ENCODE measurements around the gene HRNR.
"Not testable (repeated sequence)": the region's sequence is repeated elsewhere in the genome, so short reads cannot be mapped to it uniquely, and the experiment has no call there.

HRNR gene

GRCh38 chr1:152224093-152224492 lies at the start of gene HRNR:
Gene HRNR, minus strand, starts transcription at chr1:152224193. Its CDS starts 940 bp downstream, at chr1:152223253.
- DNase-seq (ENCODE audit: low read depth), result no peak

GRCh38 chr1:152256394-152256793 lies 32.4 kb upstream of the HRNR start:
- not testable (repeated sequence) for DNase-seq (ENCODE audit: low read depth)

- peak; percentile 11 for DNase-seq (ENCODE audit: low read depth)
Observed at GRCh38 chr1:152252157-152252556, 28.2 kb upstream of the HRNR start.

DNA sequence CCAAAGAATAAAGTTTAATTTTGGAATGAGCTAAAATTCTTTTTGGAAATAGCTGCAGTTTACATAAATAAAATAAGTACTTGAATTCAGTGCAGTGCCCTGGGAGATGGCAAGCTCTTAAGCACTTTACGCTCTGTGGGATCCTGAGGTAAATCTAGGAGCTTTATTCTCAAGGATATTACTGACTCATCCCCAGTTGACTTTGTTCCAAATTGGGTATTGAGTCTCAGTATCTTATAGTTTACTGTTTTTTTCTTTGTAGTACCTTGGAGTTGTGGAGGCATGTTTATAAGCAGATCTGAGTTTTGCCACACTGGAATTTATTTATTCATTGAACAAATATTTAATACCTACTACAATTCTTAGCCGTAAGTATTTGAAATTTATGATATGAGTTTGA lies 27.4 kb upstream of the HRNR start:
- peak; percentile 31 for DNase-seq (ENCODE audit: low read depth)

DNA sequence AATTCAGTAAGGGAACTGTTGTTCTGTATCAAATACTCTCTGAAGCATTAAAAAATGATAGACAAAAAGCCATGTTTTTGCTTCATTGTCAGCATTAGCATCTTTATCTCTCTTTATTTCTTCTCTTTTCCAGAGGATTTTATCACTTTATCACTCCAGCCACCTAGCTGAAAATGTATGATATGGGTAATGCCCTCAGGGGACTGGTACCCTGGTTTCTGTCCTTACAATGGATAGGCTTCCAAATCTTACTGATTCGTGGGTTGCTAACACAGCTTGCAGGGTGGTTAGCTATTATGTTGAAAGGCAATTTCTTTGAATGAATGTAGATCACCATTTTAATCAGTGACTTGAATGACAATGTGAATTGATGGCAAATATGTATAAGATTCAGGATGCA lies 23.3 kb upstream of the HRNR start:
- no peak for DNase-seq (ENCODE audit: low read depth)

GRCh38 chr1:152244576-152245273 lies 20.7 kb upstream of the HRNR start:
- DNase-seq (ENCODE audit: low read depth), result peak; percentile 8

DNA sequence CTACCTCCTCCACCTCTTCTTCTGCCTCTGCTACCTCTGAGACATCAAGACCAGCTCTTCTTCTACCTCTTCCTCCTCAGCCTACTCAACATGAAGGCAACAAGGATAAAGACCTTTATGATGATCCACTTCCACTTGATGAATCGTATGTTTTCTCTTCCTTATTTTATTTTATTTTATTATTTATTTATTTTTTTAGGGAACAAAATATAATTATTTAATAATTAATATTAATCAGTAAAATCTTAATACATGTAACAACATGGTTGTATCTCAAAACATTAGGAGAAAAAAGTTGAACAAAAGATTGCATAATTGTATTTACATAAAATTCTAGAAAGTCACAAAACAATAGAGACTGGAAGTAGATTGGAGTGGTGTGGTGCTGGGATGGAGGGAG lies 13.1 kb upstream of the HRNR start:
- DNase-seq (ENCODE audit: low read depth), result no peak

DNA sequence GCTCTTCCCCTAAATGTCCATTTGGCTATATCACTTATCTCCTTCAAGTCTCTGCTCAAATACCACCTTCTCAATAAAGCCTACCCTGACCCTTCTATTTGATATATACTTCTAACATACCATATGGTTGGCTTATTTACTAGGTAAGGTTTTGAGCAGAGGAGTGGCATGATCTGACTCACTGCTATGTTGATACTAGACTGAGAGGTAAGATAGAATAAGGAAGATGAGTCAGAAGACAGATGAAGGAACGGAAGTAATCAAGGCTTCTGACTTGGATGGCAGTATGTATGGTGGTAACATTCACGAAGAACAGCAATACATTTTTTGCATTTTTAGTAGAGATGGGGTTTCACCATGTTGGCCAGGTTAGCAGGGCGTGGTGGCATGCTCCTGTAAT lies 4.8 kb upstream of the HRNR start:
- peak; percentile 28 for DNase-seq (ENCODE audit: low read depth)

GRCh38 chr1:152227310-152227928 lies 3.4 kb upstream of the HRNR start:
- peak; percentile 42 for DNase-seq (ENCODE audit: low read depth)

GRCh38 chr1:152225678-152226077 lies 1.7 kb upstream of the HRNR start:
- DNase-seq (ENCODE audit: low read depth), result no peak

DNA sequence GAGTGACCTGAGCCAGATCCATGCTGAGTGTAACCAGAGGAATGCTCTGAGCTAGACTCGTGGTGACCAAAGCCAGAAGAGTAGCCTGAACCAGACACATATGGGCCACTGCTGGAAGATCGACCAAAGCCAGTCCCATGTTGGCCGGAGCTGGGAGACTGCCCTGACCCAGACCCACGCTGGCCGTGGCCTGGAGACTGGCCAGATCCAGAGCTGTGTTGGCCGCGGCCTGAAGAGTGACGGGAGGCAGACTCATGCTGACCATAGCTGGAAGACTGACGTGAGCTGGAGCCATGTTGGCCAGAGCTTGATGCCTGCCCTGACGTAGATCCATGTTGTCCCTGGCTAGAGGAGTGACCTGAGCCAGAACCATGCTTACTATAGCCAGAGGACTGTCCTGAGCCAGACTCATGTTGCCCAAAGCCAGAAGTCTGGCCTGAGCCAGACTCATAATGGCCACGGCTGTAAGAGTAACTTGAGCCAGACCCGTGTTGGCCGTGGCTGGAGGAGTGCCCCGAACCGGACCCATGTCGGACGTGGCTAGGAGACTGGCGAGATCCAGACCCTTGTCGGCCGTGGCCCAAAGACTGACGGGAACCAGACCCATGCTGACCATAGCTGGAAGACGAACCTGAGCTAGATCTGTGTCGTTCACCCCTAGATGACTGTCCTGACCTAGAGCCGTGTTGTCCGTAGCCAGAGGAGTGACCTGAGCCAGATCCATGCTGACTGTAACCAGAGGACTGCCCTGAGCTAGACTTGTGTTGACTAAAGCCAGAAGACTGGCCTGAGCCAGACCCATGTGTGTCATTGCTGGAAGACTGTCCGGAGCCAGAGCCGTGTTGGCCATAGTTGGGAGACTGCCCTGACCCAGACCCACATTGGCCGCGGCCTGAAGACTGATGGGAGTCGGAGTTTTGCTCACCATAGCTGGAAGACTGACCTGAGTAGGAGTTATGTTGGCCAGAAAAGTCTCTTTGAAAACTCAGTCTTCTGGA lies 3.5 kb downstream of the HRNR start:
- no peak for DNase-seq (ENCODE audit: low read depth)

DNA sequence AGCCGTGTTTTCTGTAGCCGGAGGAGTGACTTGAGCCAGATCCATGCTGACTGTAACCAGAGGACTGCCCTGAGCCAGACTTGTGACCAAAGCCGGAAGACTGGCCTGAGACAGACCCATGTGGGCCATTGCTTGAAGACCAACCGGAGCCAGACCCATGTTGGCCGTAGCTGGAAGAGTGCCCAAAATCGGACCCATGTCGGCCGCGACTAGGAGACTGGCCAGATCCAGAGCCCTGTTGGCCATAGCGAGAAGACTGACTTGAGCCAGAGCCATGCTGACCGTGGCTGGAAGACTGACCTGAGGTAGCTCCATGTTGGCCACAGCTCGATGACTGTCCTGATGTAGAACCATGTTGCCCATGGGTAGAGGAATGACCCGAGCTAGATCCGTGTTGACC lies 4.6 kb downstream of the HRNR start:
- not testable (repeated sequence) for DNase-seq (ENCODE audit: low read depth)

DNA sequence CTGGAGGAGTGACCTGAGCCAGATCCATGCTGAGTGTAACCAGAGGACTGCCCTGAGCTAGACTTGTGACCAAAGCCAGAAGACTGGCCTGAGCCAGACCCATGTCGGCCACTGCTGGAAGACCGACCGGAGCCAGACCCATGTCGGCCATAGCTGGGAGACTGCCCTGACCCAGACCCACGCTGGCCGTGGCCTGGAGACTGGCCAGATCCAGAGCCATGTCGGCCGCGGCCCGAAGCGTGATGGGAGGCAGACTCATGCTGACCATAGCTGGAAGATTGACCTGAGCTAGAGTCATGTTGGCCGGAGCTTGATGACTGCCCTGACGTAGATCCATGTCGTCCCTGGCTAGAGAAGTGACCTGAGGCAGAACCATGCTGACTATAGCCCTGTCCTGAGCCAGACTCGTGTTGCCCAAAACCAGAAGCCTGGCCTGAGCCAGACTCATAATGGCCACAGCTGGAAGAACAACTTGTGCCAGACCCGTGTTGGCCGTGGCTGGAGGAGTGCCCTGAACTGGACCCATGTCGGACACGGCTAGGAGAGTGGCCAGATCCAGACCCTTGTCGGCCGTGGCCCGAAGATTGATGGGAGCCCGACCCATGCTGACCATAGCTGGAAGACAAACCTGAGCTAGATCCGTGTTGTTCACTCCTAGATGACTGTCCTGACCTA lies 5.1 kb downstream of the HRNR start:
- DNase-seq (ENCODE audit: low read depth), result no peak

DNA sequence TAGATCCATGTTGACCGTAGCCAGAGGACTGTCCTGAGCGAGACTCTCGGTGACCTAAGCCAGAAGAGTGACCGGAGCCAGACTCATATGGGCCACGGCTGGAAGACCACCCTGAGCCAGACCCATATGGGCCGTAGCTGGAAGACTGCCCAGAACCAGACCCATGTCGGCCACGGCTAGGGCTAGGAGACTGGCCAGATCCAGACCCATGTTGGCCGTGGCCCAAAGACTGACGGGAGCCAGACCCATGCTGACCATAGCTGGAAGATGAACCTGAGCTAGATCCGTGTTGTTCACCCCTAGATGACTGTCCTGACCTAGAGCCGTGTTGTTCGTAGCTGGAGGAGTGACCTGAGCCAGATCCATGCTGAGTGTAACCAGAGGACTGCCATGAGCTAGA lies 8.4 kb downstream of the HRNR start:
- not testable (repeated sequence) for DNase-seq (ENCODE audit: low read depth)

- DNase-seq (ENCODE audit: low read depth), result not testable (repeated sequence)
Observed at GRCh38 chr1:152214911-152215310, 9.1 kb downstream of the HRNR start.

GRCh38 chr1:152198982-152199381 lies 25.0 kb downstream of the HRNR start:
- DNase-seq (ENCODE audit: low read depth), result no peak

- DNase-seq (ENCODE audit: low read depth), result no peak
Observed at GRCh38 chr1:152197361-152197941, 26.5 kb downstream of the HRNR start.

DNA sequence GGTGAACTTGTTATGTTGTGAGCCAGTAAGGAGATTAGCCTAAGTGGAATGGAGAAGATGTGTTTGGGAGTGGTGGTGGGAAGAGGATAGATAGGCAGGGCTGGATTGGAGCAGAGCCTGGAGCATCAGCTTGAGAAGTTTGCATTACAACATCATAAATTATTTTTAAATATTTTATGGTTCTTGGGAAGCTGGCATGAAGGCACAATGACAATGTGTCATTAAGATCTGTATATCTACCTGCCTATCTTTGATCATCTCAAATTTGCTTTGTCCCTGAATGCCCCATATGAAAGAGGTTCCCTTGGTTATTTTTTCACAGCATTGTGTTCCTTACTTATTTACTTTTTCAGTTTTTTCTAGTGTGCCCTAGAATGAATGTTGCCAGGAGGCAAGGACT lies 32.3 kb downstream of the HRNR start:
- DNase-seq (ENCODE audit: low read depth), result no peak

- DNase-seq (ENCODE audit: low read depth), result no peak
Observed at GRCh38 chr1:152191260-152191659, 32.7 kb downstream of the HRNR start.

GRCh38 chr1:152190589-152190988 lies 33.4 kb downstream of the HRNR start:
- DNase-seq (ENCODE audit: low read depth), result peak; percentile 84

GRCh38 chr1:152189657-152190442 lies 34.1 kb downstream of the HRNR start:
- peak; percentile 70 for DNase-seq (ENCODE audit: low read depth)
